ENCODE measurements around the gene LGALS12.

GRCh38 chr11:63557570-63557969, 51.7 kb downstream of the LGALS12 start:
- TF ChIP-seq ISL1 (CRISPR knock-in tag; IDR thresholded peaks at IDR 0.05) (no peak), ZNF8 (CRISPR knock-in tag; IDR thresholded peaks at IDR 0.05) (no peak), BACH2 (CRISPR knock-in tag; IDR thresholded peaks at IDR 0.05; ENCODE audit: borderline replicate concordance) (no peak), PATZ1 (CRISPR knock-in tag; IDR thresholded peaks at IDR 0.05; ENCODE audit: borderline replicate concordance) (no peak), OSR1 (CRISPR knock-in tag; IDR thresholded peaks at IDR 0.05) (no peak), RARB (CRISPR knock-in tag; IDR thresholded peaks at IDR 0.05) (no peak), ZNF70 (CRISPR knock-in tag; IDR thresholded peaks at IDR 0.05) (no peak), ZFP30 (CRISPR knock-in tag; IDR thresholded peaks at IDR 0.05) (no peak), SNAI2 (CRISPR knock-in tag; IDR thresholded peaks at IDR 0.05) (no peak), ZC3H10 (CRISPR knock-in tag; IDR thresholded peaks at IDR 0.05) (no peak)
- TF ChIP-seq, protein P1, sequence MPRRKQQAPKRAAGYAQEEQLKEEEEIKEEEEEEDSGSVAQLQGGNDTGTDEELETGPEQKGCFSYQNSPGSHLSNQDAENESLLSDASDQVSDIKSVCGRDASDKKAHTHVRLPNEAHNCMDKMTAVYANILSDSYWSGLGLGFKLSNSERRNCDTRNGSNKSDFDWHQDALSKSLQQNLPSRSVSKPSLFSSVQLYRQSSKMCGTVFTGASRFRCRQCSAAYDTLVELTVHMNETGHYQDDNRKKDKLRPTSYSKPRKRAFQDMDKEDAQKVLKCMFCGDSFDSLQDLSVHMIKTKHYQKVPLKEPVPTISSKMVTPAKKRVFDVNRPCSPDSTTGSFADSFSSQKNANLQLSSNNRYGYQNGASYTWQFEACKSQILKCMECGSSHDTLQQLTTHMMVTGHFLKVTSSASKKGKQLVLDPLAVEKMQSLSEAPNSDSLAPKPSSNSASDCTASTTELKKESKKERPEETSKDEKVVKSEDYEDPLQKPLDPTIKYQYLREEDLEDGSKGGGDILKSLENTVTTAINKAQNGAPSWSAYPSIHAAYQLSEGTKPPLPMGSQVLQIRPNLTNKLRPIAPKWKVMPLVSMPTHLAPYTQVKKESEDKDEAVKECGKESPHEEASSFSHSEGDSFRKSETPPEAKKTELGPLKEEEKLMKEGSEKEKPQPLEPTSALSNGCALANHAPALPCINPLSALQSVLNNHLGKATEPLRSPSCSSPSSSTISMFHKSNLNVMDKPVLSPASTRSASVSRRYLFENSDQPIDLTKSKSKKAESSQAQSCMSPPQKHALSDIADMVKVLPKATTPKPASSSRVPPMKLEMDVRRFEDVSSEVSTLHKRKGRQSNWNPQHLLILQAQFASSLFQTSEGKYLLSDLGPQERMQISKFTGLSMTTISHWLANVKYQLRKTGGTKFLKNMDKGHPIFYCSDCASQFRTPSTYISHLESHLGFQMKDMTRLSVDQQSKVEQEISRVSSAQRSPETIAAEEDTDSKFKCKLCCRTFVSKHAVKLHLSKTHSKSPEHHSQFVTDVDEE (CRISPR knock-in tag; IDR thresholded peaks at IDR 0.05): no peak

Measured in SK-N-SH treated with all-trans-retinoic acid at 6 μM for 48 hours (cell line).